HG02885 (cell line): ENCODE measurements around the gene GNB2.

Source experiments
- ATAC-seq: cut with Tn5 transposase; IDR thresholded peaks from one replicate; pipeline ENCODE4 v1.9.1; 2021; ENCODE audit warnings: mild to moderate bottlenecking; ENCODE audit not compliant: unreplicated experiment, poor library complexity

Gene GNB2

DNA sequence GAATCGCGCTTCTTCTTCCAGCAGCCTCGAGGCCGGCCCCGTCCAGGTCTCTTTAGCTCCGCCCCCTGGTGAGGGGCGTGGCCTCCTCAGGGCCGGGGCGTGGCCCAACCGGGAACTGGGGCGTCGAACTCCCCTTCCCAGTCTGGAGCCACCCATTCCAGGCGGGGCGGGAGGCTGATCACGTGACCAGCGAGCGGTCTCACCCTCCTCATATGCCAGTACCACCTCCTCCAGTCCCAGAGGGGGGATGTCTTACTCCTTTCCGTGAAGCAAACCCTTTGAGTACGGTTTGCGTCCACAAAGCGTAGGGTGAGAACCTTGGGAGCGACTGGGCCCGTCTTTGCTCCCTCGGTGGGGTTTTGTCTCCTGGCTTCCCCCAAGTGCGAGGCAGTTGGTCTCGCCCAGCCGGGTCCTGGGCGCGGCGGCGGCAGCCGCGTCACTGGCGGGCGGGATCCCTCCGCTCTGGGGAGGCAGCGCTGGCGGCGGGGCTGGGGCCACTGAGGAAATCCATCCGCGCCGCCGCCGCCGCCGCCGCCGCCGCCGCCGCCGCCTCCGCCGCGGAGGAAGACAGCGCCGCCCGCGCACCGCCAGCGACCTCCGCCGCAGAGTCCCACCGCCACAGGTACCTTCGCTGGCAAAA, at the start of gene GNB2:
Gene GNB2, plus strand, starts transcription at position 439 of the 640 bp plus-strand sequence. CDS start 2,526 bp downstream, outside the sequence.
- peak; percentile 65 for ATAC-seq

DNA sequence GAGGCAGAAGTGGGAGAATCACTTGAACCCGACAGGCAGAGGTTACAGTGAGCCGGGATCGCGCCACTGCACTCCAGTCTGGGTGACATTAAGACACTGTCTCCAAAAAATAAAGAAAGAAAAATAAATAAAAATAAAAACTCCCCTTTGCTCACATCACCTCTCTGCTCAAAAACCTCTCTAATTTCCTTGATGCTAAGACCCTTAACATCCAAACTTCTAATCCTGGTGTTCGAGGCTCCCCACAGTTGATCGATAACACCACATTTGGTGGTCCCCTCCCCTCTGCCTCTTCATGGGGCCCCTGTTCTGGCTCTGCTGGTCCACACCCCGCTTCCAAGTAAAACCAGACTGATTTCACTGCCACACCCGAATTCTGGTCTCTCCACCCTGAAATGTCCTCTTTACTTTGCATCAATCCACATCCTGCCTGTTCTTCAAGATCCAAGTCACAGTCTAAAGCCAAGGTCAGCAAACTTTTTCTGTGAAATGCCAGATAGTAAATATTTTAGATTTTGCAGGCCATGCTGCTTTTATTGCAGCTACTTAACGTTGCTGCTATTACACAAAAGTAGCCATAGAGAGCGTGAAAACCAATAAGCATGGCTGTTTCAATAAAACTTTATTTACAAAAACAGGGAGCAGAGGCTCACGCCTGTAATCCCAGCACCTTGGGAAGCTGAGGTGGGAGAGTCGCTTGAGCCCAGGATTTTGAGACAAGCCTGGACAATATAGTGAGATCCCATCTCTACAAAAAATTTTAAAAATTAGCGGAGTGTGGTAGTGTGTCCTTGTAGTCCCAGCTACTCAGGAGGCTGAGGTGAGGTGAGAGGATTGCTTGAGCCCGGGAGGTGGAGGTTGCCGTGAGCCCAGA, 49.4 kb upstream of the GNB2 start:
- ATAC-seq = no peak

DNA sequence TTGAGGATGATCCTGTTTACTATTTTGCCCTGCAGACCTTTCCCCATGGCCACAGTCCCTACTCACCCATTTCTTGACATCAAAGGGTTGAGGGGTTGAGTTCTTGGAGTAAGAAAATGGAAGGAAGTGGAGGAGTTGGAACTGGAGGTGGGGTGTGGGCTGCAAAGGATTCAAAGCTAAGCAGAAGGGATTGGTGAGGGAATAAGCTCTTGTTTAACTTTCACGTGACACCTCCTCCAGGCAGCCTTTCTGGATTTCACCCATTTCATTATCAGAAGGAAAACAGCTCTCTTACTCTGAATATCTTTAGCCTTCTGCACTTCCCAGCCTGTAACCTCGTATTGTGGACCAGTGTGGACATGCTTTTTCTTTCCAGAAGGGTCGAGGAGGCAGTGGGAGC, 47.5 kb upstream of the GNB2 start:
- ATAC-seq = no peak

DNA sequence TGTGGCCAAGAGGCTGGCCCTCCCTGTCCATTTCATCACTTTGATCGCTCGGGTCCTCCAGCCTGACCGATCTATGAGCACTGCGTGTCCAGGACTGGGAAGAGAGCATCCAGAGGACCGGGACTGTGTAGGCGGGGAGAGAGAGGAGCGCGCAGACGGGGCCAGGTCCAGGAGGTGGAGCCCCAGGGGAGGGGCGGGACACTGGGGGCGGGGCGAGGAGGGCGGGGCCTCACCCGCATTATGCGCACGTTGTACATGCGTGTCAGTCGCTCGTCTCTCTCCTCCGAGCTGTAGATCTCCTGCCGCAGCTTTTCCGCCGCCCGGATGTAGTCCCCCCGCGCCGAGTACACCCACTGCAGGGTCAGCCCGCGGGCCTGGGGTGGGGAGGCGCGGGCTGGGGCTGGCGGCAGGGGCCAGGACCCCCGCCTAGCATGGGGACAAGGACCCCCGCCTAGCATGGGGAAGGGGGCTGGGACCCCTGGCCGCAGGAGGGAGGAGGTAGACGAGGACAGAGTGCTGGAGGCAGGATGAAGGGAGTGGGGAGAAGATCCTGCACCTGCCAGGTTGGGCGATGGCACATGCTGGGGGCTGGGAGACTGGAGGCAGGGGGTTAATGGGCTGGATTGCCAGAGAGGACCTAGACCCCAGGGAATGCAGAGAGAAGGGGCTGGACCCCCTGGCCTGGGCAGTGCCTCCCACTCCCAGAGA, 46.9 kb upstream of the GNB2 start:
- peak; percentile 85 for ATAC-seq

DNA sequence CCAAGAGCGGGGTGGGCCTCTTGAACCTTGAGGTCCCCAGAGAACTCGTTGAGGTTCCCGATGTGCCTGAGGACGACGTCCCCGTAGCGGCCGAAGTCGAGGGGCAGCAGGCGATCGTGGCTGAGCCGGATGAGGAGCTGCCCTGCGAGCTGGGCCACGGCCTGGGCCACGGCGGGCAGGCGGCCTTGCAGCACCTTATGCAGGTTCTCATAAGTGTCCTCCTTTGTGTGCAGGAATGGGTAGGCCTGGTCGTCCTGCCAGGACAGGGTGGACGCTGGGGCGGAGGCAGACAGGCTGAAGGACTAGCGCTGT, 46.3 kb upstream of the GNB2 start:
- no peak for ATAC-seq

DNA sequence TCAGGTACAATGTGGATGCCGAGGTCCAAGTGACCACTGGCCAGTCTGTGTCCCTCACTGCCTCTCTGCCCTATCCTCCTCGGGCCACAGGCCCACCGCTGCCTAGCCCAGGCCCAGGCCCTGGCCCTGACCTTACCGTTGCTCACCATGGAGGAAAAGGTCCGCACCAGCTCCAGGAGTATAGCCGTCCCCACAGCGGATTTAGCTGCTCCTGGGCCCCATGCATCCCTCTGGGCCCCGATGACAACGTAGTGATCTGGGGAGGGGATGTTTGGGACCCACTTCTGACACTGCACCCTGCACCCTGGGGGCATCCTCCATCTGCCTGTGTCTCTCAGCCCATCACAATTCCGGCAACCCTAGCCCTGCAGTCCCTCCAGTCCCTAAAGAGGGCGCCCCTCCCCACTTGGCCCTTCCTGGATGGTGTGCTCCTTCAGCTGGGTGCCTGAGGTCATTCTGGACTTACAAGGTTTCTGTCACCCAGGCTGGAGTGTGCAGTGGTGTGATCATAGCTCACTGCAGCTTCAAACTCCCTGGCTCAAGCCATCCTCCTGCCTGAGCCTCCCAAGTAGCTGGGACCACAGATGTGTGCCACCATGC, 44.3 kb upstream of the GNB2 start:
- ATAC-seq = no peak

DNA sequence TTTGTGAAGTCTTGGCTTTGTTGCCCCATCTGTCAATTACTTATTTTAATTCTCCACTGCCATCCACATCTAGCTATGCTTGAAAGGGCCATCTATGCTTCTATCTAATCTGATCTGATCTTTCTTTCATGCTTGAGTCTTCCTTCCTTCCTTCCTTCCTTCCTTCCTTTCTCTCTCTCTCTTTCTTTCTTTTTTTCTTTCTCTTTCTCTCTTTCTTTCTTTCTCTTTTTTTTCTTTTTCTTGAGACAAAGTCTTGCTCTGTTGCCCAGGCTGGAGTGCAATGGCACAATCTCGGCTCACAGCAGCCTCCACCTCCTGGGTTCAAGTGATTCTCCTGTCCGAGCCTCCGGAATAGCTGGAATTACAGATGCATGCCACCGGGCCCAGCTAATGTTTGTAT, 43.5 kb upstream of the GNB2 start:
- ATAC-seq = no peak

DNA sequence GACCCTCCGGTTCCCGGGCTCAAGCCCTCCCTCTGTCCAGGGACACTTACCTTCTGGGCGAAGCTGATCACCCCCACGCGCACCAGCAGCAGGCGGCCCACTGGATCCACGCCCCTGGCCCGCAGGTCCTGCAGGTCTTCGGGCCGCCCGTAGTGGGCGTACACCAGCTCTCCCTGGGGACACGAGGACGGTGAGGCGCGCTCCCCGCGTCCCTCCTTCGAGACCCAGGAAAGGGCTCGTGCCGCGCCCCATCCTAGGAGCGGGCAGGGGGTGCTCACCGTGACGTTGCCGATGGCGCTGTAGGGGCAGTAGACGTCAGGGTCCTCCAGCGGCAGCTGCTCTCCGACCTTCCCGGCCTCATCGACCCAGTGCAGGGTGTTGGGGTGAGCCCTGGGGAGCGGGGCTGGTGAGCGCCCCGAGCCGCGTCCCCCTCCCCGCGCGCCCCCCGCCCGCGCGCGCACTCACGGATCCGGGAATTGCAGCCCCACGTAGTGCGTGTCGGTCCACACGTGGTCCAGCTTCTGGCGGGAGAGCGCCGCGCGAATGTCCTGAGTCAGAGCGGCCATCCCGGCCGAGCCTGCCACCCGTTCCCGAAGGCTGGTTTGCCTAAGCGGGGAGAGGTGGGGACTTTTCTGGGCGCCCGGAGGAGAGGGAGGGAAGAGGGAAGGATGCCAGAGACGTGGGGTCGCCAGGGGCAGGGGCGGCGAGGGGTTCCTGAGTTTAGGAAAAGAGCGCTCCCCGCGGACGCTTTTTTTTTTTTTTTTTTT, 40.4 kb upstream of the GNB2 start:
- peak; percentile 71 for ATAC-seq

DNA sequence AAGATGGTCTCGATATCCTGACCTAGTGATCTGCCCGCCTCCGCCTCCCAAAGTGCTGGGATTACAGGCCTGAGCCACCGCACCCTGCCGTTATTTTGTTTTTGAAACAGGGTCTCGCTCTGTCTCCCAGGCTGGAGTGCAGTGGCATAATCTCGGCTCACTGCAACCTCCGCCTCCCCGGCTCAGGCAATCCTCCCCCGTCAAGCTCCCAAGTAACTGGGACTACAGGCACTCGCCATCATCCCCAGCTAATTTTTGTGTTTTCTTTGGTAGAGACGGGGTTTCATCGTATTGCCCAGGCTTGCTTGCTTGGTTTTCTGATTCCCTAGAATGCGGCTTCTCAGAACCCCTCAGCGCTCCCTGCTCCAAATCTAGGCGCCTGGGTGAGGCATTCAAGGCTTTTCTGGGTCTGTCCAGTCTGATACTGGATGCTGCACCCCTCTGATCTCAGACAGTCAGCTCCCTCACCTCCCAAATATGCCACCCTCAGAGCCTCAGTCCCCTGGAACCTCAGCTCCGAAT, 33.5 kb upstream of the GNB2 start:
- no peak for ATAC-seq

DNA sequence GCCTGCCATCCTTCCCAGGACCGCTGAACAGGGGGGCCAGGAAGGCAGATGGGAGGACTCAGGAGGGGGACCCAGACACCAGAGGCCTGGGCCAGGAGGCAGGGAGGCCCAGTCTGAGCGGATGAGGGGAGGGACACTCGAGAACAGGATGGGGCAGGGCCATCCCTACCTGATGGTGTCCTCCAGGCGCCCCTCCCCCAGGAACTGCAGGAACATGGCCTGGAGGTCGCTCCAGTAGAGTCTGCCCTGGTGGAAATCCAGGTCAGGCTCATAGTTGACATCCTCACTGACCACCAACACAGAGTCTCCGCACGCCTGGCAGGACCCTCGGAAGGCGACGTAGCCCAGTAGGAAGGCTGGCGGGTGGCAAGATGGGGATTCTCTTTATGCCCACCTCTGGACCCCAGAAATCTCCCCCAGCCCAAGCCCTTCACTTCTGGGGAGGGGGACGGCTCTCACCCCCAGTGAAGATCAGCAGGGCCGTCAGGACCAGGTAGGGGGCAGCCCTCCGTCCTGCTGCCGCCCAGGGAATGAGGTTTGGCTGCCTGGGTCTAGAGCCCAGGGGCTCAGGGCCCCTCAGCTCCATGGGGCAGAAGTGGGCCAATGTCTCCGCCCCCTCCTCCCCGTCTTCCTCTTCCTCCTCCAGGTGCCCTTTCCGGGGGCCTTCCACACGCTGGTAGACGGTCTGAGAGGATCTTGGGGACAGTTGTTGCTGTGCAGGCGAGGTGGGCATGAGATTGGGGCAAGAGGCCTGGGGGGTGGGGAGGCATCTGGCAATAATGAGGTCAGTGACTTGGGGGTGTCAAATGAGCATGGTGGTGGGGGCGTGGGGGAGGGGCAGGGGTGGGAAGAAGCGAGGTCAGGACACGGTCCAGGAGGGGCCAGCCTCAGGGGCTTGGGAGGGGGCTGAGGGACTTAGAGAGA, 32.8 kb upstream of the GNB2 start:
- no peak for ATAC-seq

DNA sequence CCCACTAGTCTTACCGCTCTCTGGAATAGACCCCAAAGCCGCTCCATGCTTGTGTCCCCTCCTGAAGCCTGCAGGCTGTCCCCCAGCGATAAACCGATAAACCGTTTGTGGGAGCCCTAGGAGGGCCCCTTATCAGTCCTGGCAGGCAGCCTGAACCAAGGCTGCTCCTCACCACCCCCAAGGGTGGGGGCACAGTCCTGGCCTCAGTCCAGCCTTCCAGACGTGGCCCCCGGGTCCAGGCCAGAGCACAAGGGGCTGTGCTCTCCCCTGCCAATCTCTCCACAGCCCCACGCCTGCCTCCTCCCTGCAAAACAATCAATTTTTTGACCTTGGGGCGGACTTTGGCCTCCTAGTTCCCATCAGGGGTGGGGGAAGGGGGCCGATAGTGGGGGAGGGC, 32.1 kb upstream of the GNB2 start, which contains the start of gene TFR2:
Gene TFR2, minus strand, starts transcription at position 90 of the 397 bp plus-strand sequence. Its CDS starts 43 bp downstream, at position 47.
- ATAC-seq = no peak

DNA sequence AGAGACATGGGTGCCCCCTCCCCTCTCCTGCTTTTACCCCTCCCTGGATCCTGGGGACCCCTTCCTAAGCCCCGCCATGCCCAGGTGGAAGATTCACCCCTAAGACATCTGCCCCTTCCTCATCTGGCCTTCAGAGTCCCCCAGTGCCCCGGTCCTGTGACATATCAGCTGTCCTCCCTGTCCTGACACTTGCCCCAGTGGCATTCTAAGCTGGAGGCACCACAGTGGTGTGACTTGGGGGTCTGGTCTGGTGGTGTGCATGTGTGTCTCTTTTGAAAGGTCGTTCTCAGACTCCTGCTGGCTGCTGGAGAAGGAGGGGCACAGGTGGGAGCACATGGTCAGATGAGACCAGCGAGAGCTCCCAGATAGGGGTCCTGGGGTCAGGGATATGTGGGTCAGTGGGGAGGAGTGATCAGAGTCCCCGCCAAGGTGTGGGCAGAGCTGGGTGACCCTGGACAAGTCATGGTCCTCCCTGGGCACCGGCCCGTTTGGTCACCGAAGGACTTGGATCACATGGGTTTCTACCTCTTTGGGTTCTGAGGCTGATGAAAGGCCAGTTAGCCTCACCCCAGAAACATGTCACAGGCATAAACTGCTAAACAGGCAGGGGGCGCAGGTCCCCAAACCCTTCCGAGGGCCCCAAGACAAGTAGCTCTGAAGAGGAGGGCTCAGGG, 31.5 kb upstream of the GNB2 start:
- ATAC-seq = no peak

DNA sequence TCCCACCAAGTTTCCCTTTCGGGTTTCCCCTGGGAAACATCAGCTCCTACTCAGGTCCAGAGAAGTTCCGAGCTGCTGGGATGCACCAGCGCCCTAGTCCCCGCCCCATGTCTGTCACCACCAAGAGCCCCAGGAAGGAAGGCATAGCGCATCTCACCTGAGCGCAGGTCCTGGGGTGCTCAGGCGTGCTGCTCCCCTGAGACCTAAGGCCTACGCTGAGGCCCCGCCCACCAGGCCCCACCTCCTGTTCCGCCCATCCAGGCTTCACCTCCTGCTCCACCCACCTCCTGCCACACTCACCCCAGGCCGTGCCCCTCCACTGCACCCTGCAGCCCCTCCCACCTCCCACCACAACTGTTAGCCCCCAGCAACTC, 31.0 kb upstream of the GNB2 start:
- no peak for ATAC-seq

DNA sequence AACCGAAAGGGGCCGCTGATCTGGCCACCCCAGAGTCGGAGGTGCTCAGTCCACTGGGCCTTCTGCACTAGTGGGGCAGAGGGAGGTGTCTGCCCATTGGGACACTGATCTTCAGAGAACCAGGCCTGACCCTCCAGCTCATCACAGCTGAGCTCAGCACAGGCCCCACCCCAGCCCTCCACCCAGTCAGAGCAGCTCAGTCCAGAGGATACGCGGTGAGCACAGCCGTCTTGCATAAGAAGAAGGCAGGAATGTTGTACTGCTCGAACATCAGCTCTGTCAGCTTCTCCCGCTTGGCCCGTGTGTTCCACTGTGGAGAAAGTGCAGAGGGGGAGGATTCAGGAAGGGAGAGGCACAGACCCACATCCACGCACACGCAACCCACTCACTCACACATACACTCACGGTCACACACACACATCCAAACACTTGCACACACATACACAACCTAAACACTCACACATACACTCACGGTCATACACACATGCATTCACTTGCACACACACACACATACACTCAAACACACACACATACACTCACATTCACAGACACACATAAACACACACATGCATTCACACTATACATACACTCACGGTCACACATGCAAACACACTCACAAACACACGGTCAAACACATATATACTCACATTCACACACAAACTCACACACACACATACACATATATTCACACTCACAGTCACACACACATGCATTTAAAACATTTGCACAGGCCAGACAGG, 23.5 kb upstream of the GNB2 start:
- ATAC-seq = no peak

DNA sequence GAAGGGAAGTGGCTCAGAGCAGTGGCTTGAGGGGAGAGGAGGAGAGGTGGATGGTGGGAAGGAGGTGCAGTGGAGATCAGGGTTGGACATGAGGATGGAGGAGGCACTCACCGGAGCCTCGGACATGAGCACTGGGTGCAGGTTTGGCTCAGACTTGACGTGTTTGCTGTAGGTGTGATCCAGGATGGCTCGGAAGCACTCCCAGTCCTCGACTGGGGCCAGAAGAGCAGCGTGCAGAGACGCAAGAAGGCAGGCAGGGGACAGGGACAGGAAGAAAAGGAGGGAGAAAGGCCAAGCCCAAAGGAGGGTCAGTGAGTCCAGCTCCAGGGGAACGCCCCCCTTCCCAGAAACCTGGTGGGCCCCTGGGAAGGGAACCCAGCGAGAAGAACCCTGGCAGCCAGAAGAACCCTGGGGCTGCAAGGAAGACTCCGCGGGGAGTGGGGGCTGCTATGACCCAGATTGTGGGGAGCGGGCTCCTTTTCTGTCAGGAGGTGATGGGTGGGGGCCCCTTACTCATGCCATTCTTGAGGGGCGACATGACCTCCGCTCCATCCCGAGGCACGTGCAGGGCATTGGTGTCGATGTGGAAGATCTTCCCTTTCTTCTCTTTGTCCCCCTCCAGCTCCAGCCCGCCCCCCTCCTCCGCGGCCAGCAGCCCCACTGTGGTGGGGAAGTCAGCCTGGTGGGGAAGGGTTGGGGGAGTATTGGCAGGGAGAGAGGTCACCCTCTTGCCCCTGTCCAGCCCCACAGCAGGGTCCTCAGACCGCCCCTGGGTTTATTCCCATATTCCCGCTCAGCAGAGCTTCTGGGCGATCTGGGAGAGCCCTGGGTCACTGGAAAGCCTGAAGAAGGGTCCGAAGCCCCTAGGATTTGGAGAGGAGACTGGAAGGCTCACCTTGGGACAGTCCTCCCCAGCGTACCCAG, 18.4 kb upstream of the GNB2 start:
- ATAC-seq = no peak

DNA sequence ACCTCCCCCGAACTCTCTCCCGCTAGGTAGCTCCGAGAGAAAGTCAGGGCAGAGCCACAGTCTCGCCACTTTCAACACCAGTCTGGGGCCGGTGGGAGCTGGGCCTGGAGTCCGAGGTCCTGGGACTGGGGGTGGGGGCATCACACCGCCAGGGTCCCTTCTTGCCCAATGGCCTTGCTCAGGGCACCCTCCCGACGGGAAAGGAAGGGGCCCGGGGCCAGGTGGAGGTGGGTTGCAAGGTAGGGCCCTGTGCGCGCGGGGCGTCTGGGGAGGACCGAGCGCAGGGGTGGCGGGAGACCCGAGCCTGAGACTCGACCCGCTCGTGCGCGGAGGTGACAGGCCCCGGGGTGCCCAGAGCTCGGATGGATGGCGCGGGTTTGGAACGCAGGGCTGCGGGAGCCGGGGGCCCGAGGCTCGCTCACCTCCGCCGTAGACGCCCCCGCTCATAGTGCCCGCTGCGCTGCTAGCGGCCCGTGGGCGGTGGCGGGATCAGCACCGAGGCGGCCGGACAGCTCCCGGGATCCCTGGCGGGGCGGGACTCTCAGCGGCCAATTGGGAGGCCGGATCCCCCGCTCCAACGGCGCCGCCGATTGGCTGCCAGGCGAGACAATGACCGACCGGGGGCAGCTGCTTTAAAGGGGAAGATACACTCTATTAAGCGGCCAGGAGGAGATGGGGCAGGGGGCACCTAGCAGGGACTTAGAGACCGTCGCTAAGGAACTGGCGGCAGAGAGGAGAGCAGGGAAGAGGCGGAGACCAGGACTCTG, 17.4 kb upstream of the GNB2 start, which contains the start of gene ACTL6B:
Gene ACTL6B, minus strand, starts transcription at position 541 of the 767 bp plus-strand sequence. Its CDS starts 94 bp downstream, at position 447.
- ATAC-seq = no peak
